Activated B cell treated with CpG ODN at 0.5 μM for 24 hours (primary cell): ENCODE measurements around the gene PLCH1. TPM values are rescaled to one million over a fixed set of nuclear protein-coding genes. Genes with fewer than 3 reads are reported as not detected.

ENCODE experiments used
- ATAC-seq: fragments of 200-7000 bp; cut with Tn5 transposase; one replicate; pipeline ENCODE4 v1.10.0; 2021; ENCODE audit warnings: low read depth, mild to moderate bottlenecking, moderate library complexity
- CTCF ChIA-PET: fragments of 350-600 bp; sonication (Branson Sonifier 250); formaldehyde crosslinking; loops from one replicate; lab custom pipeline; 2021; ENCODE audit warnings: antibody characterized with exemption; lab: Charles Lee
- POLR2A ChIA-PET: fragments of 350-600 bp; sonication (Branson Sonifier 250); formaldehyde crosslinking; loops from one replicate; lab custom pipeline; 2021; ENCODE audit warnings: antibody characterized with exemption; lab: Charles Lee
- DNase-seq: peaks from one replicate; pipeline ENCODE4 v3.0.0; 2022
- H3K27ac Mint-ChIP-seq: one replicate; pipeline ENCODE4 v1.8.0; 2020; ENCODE audit warnings: mixed read lengths
- H3K27me3 Mint-ChIP-seq: one replicate; pipeline ENCODE4 v1.8.0; 2021; ENCODE audit warnings: mixed read lengths
- H3K36me3 Mint-ChIP-seq: one replicate; pipeline ENCODE4 v1.8.0; 2021; ENCODE audit warnings: low read depth, mixed read lengths
- H3K4me1 Mint-ChIP-seq: one replicate; pipeline ENCODE4 v1.8.0; 2021; ENCODE audit warnings: mixed read lengths
- H3K4me3 Mint-ChIP-seq: one replicate; pipeline ENCODE4 v1.8.0; 2020; ENCODE audit warnings: mild to moderate bottlenecking, mixed read lengths
- H3K9me3 Mint-ChIP-seq: one replicate; pipeline ENCODE4 v1.8.0; 2020; ENCODE audit warnings: mixed read lengths
- CTCF ChIP-seq: fragments of 200-600 bp; IDR thresholded peaks from one replicate; pipeline ENCODE4 v1.8.0; 2022; ENCODE audit warnings: antibody characterized with exemption, mild to moderate bottlenecking
- intact Hi-C: fragments of 100-400 bp; cut with micrococcal nuclease; formaldehyde crosslinking; loops from one replicate; pipeline ENCODE4 v1.15.1; 2024
- total RNA-seq: library from RNA; stranded (reverse); gene quantifications from 2 replicates; pipeline ENCODE4 v1.2.3, GENCODE V29; 2022

Gene PLCH1
- total RNA-seq, 1 donor from 2014 or later = 0.27 TPM

GRCh38 chr3:155556531-155556930 lies 188.3 kb downstream of the PLCH1 start:
- DNase-seq = no peak
- Mint-ChIP-seq H3K4me1 (peaks cover 20% of the 10 kb centered on the region), H3K9me3 (no peaks in the 10 kb centered on the region), H3K4me3 (no peak overlapping the region), H3K36me3 (no peaks in the 10 kb centered on the region), H3K27ac (no peak overlapping the region), H3K27me3 (no peaks in the 10 kb centered on the region)
- POLR2A ChIA-PET = no interaction called here
- TF ChIP-seq CTCF = no peak
- CTCF ChIA-PET = no interaction called here
- intact Hi-C loops = no loop called here
- ATAC-seq = no peak

- Mint-ChIP-seq H3K4me1 (peaks cover 20% of the 10 kb centered on the region), H3K9me3 (no peaks in the 10 kb centered on the region), H3K36me3 (no peaks in the 10 kb centered on the region), H3K27ac (no peak overlapping the region), H3K4me3 (no peak overlapping the region), H3K27me3 (no peaks in the 10 kb centered on the region)
- intact Hi-C loops = no loop called here
- CTCF ChIA-PET = no interaction called here
- TF ChIP-seq CTCF = no peak
- POLR2A ChIA-PET = no interaction called here
- ATAC-seq = no peak
- no peak for DNase-seq
Measured at GRCh38 chr3:155555479-155556060, 189.3 kb downstream of the PLCH1 start.

- peaks cover 20% of the 10 kb centered on the region for H3K4me1 Mint-ChIP-seq
- DNase-seq = no peak
- no peak overlapping the region for H3K27ac Mint-ChIP-seq
- CTCF ChIA-PET = no interaction called here
- no peak for ATAC-seq
- POLR2A ChIA-PET = no interaction called here
- H3K27me3 Mint-ChIP-seq = no peaks in the 10 kb centered on the region
- H3K36me3 Mint-ChIP-seq = no peaks in the 10 kb centered on the region
- no peak for TF ChIP-seq CTCF
- intact Hi-C loops = no loop called here
- no peak overlapping the region for H3K4me3 Mint-ChIP-seq
- no peaks in the 10 kb centered on the region for H3K9me3 Mint-ChIP-seq
Measured at GRCh38 chr3:155554777-155555451, 190.0 kb downstream of the PLCH1 start.

GRCh38 chr3:155553780-155554179 lies 191.1 kb downstream of the PLCH1 start:
- Mint-ChIP-seq H3K36me3 (no peaks in the 10 kb centered on the region), H3K27me3 (no peaks in the 10 kb centered on the region), H3K27ac (no peak overlapping the region), H3K4me3 (no peak overlapping the region), H3K9me3 (no peaks in the 10 kb centered on the region), H3K4me1 (peaks cover 31% of the 10 kb centered on the region)
- no peak for TF ChIP-seq CTCF
- ATAC-seq (no peak), DNase-seq (no peak)
- intact Hi-C loops = no loop called here
- ChIA-PET POLR2A (interaction anchor here (0.7 kb wide), 1 partner anchor 62 kb away, joined by 3 read pairs; no protein-coding TSS in a partner anchor), CTCF (no interaction called here)

- Mint-ChIP-seq H3K9me3 (no peaks in the 10 kb centered on the region), H3K36me3 (no peaks in the 10 kb centered on the region), H3K27me3 (no peaks in the 10 kb centered on the region), H3K4me3 (no peak overlapping the region), H3K4me1 (peaks cover 32% of the 10 kb centered on the region), H3K27ac (no peak overlapping the region)
- intact Hi-C loops = no loop called here
- ChIA-PET POLR2A (no interaction called here), CTCF (no interaction called here)
- DNase-seq = no peak
- ATAC-seq = no peak
- no peak for TF ChIP-seq CTCF
Measured at GRCh38 chr3:155553326-155553725, 191.5 kb downstream of the PLCH1 start.
